OCI-LY7 (cell line): ENCODE results near the gene NOL4L. TPM values are rescaled to one million over a fixed set of nuclear protein-coding genes. Genes with fewer than 3 reads are reported as not detected.

Experiments
- BruUV-seq: library from RNA; stranded (reverse); fragments of 400-500 nt; replicated peaks from 2 replicates; lab custom pipeline; 2021; lab: Mats Ljungman, UMichigan
- CTCF ChIA-PET: fragments of 300-600 bp; sonication (Branson Sonifier 250); formaldehyde crosslinking; loops from one replicate; lab custom pipeline; 2022; ENCODE audit warnings: antibody characterized with exemption; ENCODE audit not compliant: unreplicated experiment; lab: Charles Lee
- POLR2A ChIA-PET: fragments of 300-600 bp; sonication (Branson Sonifier 250); formaldehyde crosslinking; loops from one replicate; lab custom pipeline; 2022; ENCODE audit warnings: antibody characterized with exemption; lab: Charles Lee
- DNase-seq: peaks from one replicate; pipeline ENCODE4 v3.0.0-alpha.2; 2015; ENCODE audit warnings: low spot score
- H2AFZ ChIP-seq: fragments of 200-600 bp; sonication (generic), shearing (Covaris generic); 2 replicates; pipeline ENCODE4 v1.6.1; 2014; ENCODE audit warnings: mild to moderate bottlenecking, antibody characterized with exemption, low read length, moderate library complexity
- H3K27ac ChIP-seq: fragments of 200-600 bp; sonication (generic); 2 replicates; pipeline ENCODE4 v1.5.1; 2014; ENCODE audit warnings: mixed run types, low read depth, mild to moderate bottlenecking, moderate library complexity, low read length, inconsistent platforms; ENCODE audit not compliant: poor library complexity, severe bottlenecking
- H3K36me3 ChIP-seq: fragments of 200-600 bp; sonication (generic); 2 replicates; pipeline ENCODE4 v1.6.1; 2014; ENCODE audit warnings: mild to moderate bottlenecking, antibody characterized with exemption, low read length, moderate library complexity, mixed read lengths; ENCODE audit not compliant: insufficient read depth
- H3K4me1 ChIP-seq: fragments of 200-600 bp; sonication (generic); 2 replicates; pipeline ENCODE4 v1.5.1; 2014; ENCODE audit warnings: mild to moderate bottlenecking, low read length; ENCODE audit not compliant: insufficient read depth, poor library complexity, severe bottlenecking
- H3K4me2 ChIP-seq: fragments of 200-600 bp; sonication (generic); 2 replicates; pipeline ENCODE4 v1.6.1; 2014; ENCODE audit warnings: mild to moderate bottlenecking, low read length
- H3K4me3 ChIP-seq: fragments of 200-600 bp; sonication (generic); 2 replicates; pipeline ENCODE4 v1.5.1; 2014; ENCODE audit warnings: mild to moderate bottlenecking, low read depth, low read length; ENCODE audit not compliant: poor library complexity, severe bottlenecking
- H3K79me2 ChIP-seq: fragments of 200-600 bp; sonication (generic); 2 replicates; pipeline ENCODE4 v1.6.1; 2016; ENCODE audit warnings: low read depth, mild to moderate bottlenecking, low read length, moderate library complexity, mixed read lengths; ENCODE audit not compliant: insufficient read depth
- H3K9me2 ChIP-seq: fragments of 200-600 bp; sonication (generic); 2 replicates; pipeline ENCODE4 v1.6.1; 2016; ENCODE audit warnings: mild to moderate bottlenecking, low read length, mixed read lengths; ENCODE audit not compliant: insufficient read depth
- H3K9me3 ChIP-seq: fragments of 200-600 bp; sonication (generic); 2 replicates; pipeline ENCODE4 v1.6.1; 2014; ENCODE audit warnings: mild to moderate bottlenecking, mixed run types, low read length, mixed read lengths
- H4K20me1 ChIP-seq: fragments of 200-600 bp; sonication (generic); 2 replicates; pipeline ENCODE4 v1.6.1; 2014; ENCODE audit warnings: mild to moderate bottlenecking, antibody characterized with exemption, low read length, moderate library complexity, mixed read lengths; ENCODE audit not compliant: insufficient read depth
- CTCF ChIP-seq: fragments of 200-600 bp; sonication (generic); conservative IDR thresholded peaks from 2 replicates; pipeline ENCODE4 v1.5.1; 2014; ENCODE audit warnings: mild to moderate bottlenecking, antibody characterized with exemption, low read length, moderate library complexity, mixed read lengths
- EZH2phosphoT487 ChIP-seq: fragments of 200-600 bp; sonication (generic); IDR thresholded peaks from 2 replicates; pipeline ENCODE4 v1.6.1; 2018; ENCODE audit warnings: low read depth, borderline replicate concordance, mild to moderate bottlenecking, mixed run types, antibody characterized with exemption, low read length, moderate library complexity, mixed read lengths
- intact Hi-C: fragments of 100-400 bp; cut with micrococcal nuclease; formaldehyde crosslinking; loops from one replicate; pipeline ENCODE4 v1.10.0; 2022; ENCODE audit not compliant: unreplicated experiment
- total RNA-seq, 2 experiments: library from RNA; depleted of rRNA in 1 of 2; stranded (reverse); fragments of >200 nt in 1 of 2; shearing (Covaris generic) in 1 of 2; gene quantifications; 2 replicates each; pipeline ENCODE4 v1.2.3, GENCODE V29; 2014 to 2022

The NOL4L gene
- total RNA-seq, 2 experiments from 2014 or later: 3.9 to 4.2 TPM

GRCh38 chr20:32592022-32592421 lies 6.9 kb upstream of the NOL4L start:
- H2AFZ ChIP-seq: no peak overlapping the region
- CTCF ChIA-PET: interaction anchor here (0.6 kb wide), 1 partner anchor 13 kb away, joined by 3 read pairs; no protein-coding TSS in a partner anchor
- no peak for DNase-seq
- no peak overlapping the region for H3K4me3 ChIP-seq
- no peaks in the 10 kb centered on the region for H4K20me1 ChIP-seq
- BruUV-seq: no TSS peak
- H3K9me2 ChIP-seq: no peaks in the 10 kb centered on the region
- H3K27ac ChIP-seq: no peak overlapping the region
- no peak for TF ChIP-seq CTCF
- POLR2A ChIA-PET: interaction anchor here (0.7 kb wide), 1 partner anchor 68 kb away, joined by 3 read pairs; no protein-coding TSS in a partner anchor
- H3K4me1 ChIP-seq: peaks cover 5% of the 10 kb centered on the region
- no peak overlapping the region for H3K4me2 ChIP-seq
- no peaks in the 10 kb centered on the region for H3K36me3 ChIP-seq
- no peaks in the 10 kb centered on the region for H3K79me2 ChIP-seq
- intact Hi-C loops: no loop called here
- H3K9me3 ChIP-seq: no peaks in the 10 kb centered on the region

GRCh38 chr20:32589769-32590168 lies 4.6 kb upstream of the NOL4L start:
- Histone ChIP-seq H3K4me3 (no peak overlapping the region), H3K27ac (no peak overlapping the region), H3K79me2 (no peaks in the 10 kb centered on the region), H3K36me3 (no peaks in the 10 kb centered on the region), H3K4me1 (peaks cover 22% of the 10 kb centered on the region), H3K9me2 (no peaks in the 10 kb centered on the region), H2AFZ (no peak overlapping the region), H3K9me3 (no peaks in the 10 kb centered on the region), H3K4me2 (no peak overlapping the region), H4K20me1 (no peaks in the 10 kb centered on the region)
- intact Hi-C loops: no loop called here
- BruUV-seq: no TSS peak
- ChIA-PET CTCF (no interaction called here), POLR2A (no interaction called here)
- no peak for DNase-seq
- TF ChIP-seq EZH2phosphoT487: no peak
- no peak for TF ChIP-seq CTCF

- intact Hi-C loops: no loop called here
- BruUV-seq: no TSS peak
- TF ChIP-seq CTCF: no peak
- no peak for TF ChIP-seq EZH2phosphoT487
- Histone ChIP-seq H3K4me1 (peaks cover 22% of the 10 kb centered on the region), H3K79me2 (no peaks in the 10 kb centered on the region), H2AFZ (no peak overlapping the region), H3K36me3 (no peaks in the 10 kb centered on the region), H4K20me1 (no peaks in the 10 kb centered on the region), H3K9me3 (no peaks in the 10 kb centered on the region), H3K27ac (no peak overlapping the region), H3K9me2 (no peaks in the 10 kb centered on the region), H3K4me2 (no peak overlapping the region), H3K4me3 (no peak overlapping the region)
- ChIA-PET POLR2A (no interaction called here), CTCF (no interaction called here)
- no peak for DNase-seq
Measured at GRCh38 chr20:32589256-32589655, 4.1 kb upstream of the NOL4L start.
